Neural progenitor cell (in vitro differentiated cells): ENCODE measurements around the gene AVP. TPM values are rescaled to one million over a fixed set of nuclear protein-coding genes. Genes with fewer than 3 reads are reported as not detected.
A peak's percentile ranks its signal among the peaks of the same experiment; 100 is the strongest.

Experiments used
- DNase-seq: peaks from one replicate; pipeline ENCODE4 v3.0.0-alpha.2; 2016; ENCODE audit warnings: low spot score
- H2AFZ ChIP-seq: fragments of 200-600 bp; sonication (generic); replicated peaks from 2 replicates; pipeline ENCODE4 v1.6.1; 2016; ENCODE audit warnings: antibody characterized with exemption
- H3F3A ChIP-seq: fragments of 200-600 bp; sonication (generic); 2 replicates; pipeline ENCODE4 v1.6.1; 2016; ENCODE audit warnings: antibody characterized with exemption, low read depth
- H3K27ac ChIP-seq: fragments of 200-600 bp; sonication (generic); 2 replicates; pipeline ENCODE4 v1.5.1; 2016; ENCODE audit warnings: mild to moderate bottlenecking
- H3K27me3 ChIP-seq: fragments of 200-600 bp; sonication (generic); 2 replicates; pipeline ENCODE4 v1.6.1; 2016; ENCODE audit warnings: mild to moderate bottlenecking, moderate library complexity
- H3K36me3 ChIP-seq: fragments of 200-600 bp; sonication (generic); 2 replicates; pipeline ENCODE4 v1.5.1; 2016
- H3K4me1 ChIP-seq: fragments of 200-600 bp; sonication (generic); 2 replicates; pipeline ENCODE4 v1.6.1; 2016; ENCODE audit warnings: mixed run types
- H3K4me2 ChIP-seq: fragments of 200-600 bp; sonication (generic); 2 replicates; pipeline ENCODE4 v1.6.1; 2016
- H3K4me3 ChIP-seq: fragments of 200-600 bp; sonication (generic); 2 replicates; pipeline ENCODE4 v1.5.1; 2016
- H3K79me2 ChIP-seq: fragments of 200-600 bp; sonication (generic); 2 replicates; pipeline ENCODE4 v1.6.1; 2016; ENCODE audit warnings: low read depth
- H3K9ac ChIP-seq: fragments of 200-600 bp; sonication (generic); 2 replicates; pipeline ENCODE4 v1.6.1; 2016
- H3K9me3 ChIP-seq: fragments of 200-600 bp; sonication (generic); 2 replicates; pipeline ENCODE4 v1.5.1; 2016; ENCODE audit warnings: low read depth
- H4K20me1 ChIP-seq: fragments of 200-600 bp; sonication (generic); 2 replicates; pipeline ENCODE4 v1.6.1; 2016; ENCODE audit warnings: low read depth
- H3K27ac Mint-ChIP-seq: 3 replicates; pipeline ENCODE4 v1.8.0; 2021; ENCODE audit warnings: mixed read lengths
- H3K27me3 Mint-ChIP-seq: 2 replicates; pipeline ENCODE4 v1.8.0; 2022; ENCODE audit warnings: low read depth, mild to moderate bottlenecking, inconsistent platforms, moderate library complexity, mixed read lengths; ENCODE audit not compliant: insufficient read depth
- H3K36me3 Mint-ChIP-seq: 3 replicates; pipeline ENCODE4 v1.8.0; 2021; ENCODE audit warnings: mixed read lengths
- H3K4me1 Mint-ChIP-seq: 3 replicates; pipeline ENCODE4 v1.8.0; 2021; ENCODE audit warnings: mixed read lengths
- H3K4me3 Mint-ChIP-seq: 3 replicates; pipeline ENCODE4 v1.8.0; 2021; ENCODE audit warnings: mild to moderate bottlenecking, moderate library complexity, mixed read lengths
- H3K9me3 Mint-ChIP-seq: 3 replicates; pipeline ENCODE4 v1.8.0; 2020; ENCODE audit warnings: mixed read lengths
- EZH2 ChIP-seq: fragments of 200-600 bp; sonication (generic); IDR thresholded peaks from 2 replicates; pipeline ENCODE4 v1.6.1; 2017; ENCODE audit warnings: antibody characterized with exemption, mild to moderate bottlenecking, moderate library complexity
- EZH2phosphoT487 ChIP-seq: fragments of 200-600 bp; sonication (generic); IDR thresholded peaks from 2 replicates; pipeline ENCODE4 v1.6.1; 2017; ENCODE audit warnings: antibody characterized with exemption
- total RNA-seq: library from RNA; depleted of rRNA; stranded (reverse); fragments of >200 nt; gene quantifications from 2 replicates; pipeline ENCODE4 v1.2.3, GENCODE V29; 2015; ENCODE audit warnings: low replicate concordance
- TF ChIP-seq, protein P1 (sequence below): fragments of 200-600 bp; sonication (generic); IDR thresholded peaks from 2 replicates; pipeline ENCODE4 v1.5.1; 2017; ENCODE audit warnings: antibody characterized with exemption, mild to moderate bottlenecking

AVP gene
- total RNA-seq, 1 donor from 2014 or later = not detected

- H3K79me2 ChIP-seq = no peaks in the 10 kb centered on the region
- H3K4me3 ChIP-seq = no peak overlapping the region
- H2AFZ ChIP-seq = no peak overlapping the region
- H3F3A ChIP-seq = no peaks in the 10 kb centered on the region
- H3K27me3 ChIP-seq = peaks cover 41% of the 10 kb centered on the region
- H3K4me1 ChIP-seq = no peaks in the 10 kb centered on the region
- H3K36me3 ChIP-seq = no peaks in the 10 kb centered on the region
- DNase-seq = no peak
- Mint-ChIP-seq H3K27me3 (peaks cover 4% of the 10 kb centered on the region), H3K36me3 (no peaks in the 10 kb centered on the region), H3K27ac (no peak overlapping the region), H3K4me1 (no peaks in the 10 kb centered on the region), H3K4me3 (no peak overlapping the region), H3K9me3 (no peaks in the 10 kb centered on the region)
- H3K9ac ChIP-seq = no peak overlapping the region
- H4K20me1 ChIP-seq = no peaks in the 10 kb centered on the region
- H3K9me3 ChIP-seq = no peaks in the 10 kb centered on the region
- TF ChIP-seq EZH2phosphoT487 (no peak), EZH2 (no peak)
- TF ChIP-seq, protein P1, sequence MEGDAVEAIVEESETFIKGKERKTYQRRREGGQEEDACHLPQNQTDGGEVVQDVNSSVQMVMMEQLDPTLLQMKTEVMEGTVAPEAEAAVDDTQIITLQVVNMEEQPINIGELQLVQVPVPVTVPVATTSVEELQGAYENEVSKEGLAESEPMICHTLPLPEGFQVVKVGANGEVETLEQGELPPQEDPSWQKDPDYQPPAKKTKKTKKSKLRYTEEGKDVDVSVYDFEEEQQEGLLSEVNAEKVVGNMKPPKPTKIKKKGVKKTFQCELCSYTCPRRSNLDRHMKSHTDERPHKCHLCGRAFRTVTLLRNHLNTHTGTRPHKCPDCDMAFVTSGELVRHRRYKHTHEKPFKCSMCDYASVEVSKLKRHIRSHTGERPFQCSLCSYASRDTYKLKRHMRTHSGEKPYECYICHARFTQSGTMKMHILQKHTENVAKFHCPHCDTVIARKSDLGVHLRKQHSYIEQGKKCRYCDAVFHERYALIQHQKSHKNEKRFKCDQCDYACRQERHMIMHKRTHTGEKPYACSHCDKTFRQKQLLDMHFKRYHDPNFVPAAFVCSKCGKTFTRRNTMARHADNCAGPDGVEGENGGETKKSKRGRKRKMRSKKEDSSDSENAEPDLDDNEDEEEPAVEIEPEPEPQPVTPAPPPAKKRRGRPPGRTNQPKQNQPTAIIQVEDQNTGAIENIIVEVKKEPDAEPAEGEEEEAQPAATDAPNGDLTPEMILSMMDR = no peak
- no peak overlapping the region for H3K27ac ChIP-seq
- H3K4me2 ChIP-seq = no peak overlapping the region
These were observed 9.4 kb upstream of the AVP start for GRCh38 chr20:3093861-3094361.

DNA sequence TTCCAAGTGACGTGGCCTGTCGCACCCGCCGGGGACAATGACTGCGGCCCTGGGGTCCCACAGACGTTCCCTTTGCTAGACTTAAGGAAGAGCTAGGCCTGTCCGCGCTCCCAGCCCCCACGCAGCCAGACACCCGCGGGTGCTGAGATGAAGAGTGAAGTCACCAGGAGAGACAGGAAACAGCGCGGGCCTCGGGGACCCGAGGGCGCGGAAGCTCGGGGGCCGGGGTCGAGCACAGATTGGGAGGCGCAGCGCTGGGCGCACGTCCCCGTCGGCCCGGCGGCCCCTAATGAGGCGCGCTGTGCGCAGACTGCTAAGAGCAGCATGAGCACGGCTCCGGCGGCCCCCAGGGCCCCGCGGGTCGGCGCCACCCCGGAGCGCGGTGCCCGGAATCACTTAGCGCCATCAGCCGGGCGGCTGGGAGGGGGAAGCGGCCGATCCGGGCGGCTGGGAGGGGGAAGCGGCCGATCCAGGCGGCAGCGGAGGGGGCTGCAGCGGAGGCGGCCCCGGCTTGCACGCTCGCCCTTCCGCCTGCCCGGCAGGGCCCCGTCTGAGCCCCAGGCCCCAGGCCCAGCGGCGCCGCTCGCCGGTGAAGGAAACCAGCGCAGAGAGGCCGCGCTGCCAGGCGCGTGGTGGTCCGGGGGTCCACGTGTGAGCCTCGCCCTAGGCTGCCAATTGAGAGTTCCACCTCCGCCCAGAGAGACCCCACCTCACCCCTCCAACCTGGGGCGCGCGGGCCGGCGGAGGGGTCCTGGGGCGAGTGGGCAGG, 8.3 kb upstream of the AVP start:
- Histone ChIP-seq H4K20me1 (no peaks in the 10 kb centered on the region), H3K9ac (no peak overlapping the region), H3K4me1 (no peaks in the 10 kb centered on the region), H3K36me3 (no peaks in the 10 kb centered on the region), H2AFZ (peak overlapping the region; percentile 92), H3F3A (no peaks in the 10 kb centered on the region), H3K27me3 (peaks cover 41% of the 10 kb centered on the region), H3K9me3 (no peaks in the 10 kb centered on the region), H3K79me2 (no peaks in the 10 kb centered on the region), H3K4me3 (peak overlapping the region; percentile 33), H3K4me2 (peak overlapping the region; percentile 66), H3K27ac (no peak overlapping the region)
- DNase-seq = peak; percentile 45
- no peaks in the 10 kb centered on the region for H3K36me3 Mint-ChIP-seq
- no peak overlapping the region for H3K27ac Mint-ChIP-seq
- peaks cover 4% of the 10 kb centered on the region for H3K27me3 Mint-ChIP-seq
- TF ChIP-seq EZH2phosphoT487 (no peak), EZH2 (no peak)
- TF ChIP-seq, protein P1 = no peak
- no peaks in the 10 kb centered on the region for H3K4me1 Mint-ChIP-seq
- no peaks in the 10 kb centered on the region for H3K9me3 Mint-ChIP-seq
- H3K4me3 Mint-ChIP-seq = no peak overlapping the region

DNA sequence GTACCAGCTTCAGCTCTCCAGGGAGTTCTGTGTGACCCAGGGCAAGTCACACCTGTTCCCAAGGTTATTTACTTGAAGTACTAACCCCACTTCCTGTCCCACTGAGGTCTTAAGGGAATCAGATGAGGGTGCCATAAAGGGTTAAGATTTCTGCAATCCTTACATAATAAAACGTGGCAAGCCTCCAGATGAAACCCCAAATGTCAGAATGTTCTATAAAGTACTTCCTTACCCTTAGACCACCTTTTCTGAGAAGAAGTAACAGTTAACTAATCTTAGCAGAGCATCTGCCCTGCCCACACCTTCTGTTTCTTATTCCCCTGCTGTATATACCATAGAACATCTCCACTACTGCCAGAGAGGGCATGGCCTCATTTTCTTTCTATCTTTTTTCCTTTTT, 6.0 kb upstream of the AVP start:
- TF ChIP-seq EZH2 (no peak), EZH2phosphoT487 (no peak)
- TF ChIP-seq, protein P1 = no peak
- Histone ChIP-seq H2AFZ (no peak overlapping the region), H3K36me3 (no peaks in the 10 kb centered on the region), H3K4me3 (no peak overlapping the region), H3K9me3 (no peaks in the 10 kb centered on the region), H3K4me2 (no peak overlapping the region), H3K27ac (no peak overlapping the region), H3K79me2 (no peaks in the 10 kb centered on the region), H3K9ac (no peak overlapping the region), H4K20me1 (no peaks in the 10 kb centered on the region), H3K4me1 (no peaks in the 10 kb centered on the region), H3F3A (no peaks in the 10 kb centered on the region), H3K27me3 (peaks cover 41% of the 10 kb centered on the region)
- Mint-ChIP-seq H3K9me3 (no peaks in the 10 kb centered on the region), H3K27ac (no peak overlapping the region), H3K4me3 (no peak overlapping the region), H3K36me3 (no peaks in the 10 kb centered on the region), H3K27me3 (peaks cover 4% of the 10 kb centered on the region), H3K4me1 (no peaks in the 10 kb centered on the region)
- DNase-seq = no peak
